Neuronal stem cell (in vitro differentiated cells): ENCODE measurements around the gene FRY.

ENCODE experiments used
- DNase-seq: peaks from one replicate; pipeline ENCODE4 v3.0.0-alpha.2; 2013; ENCODE audit warnings: low spot score
- H2AFZ ChIP-seq: one replicate; pipeline ENCODE4 v1.6.1; 2013; ENCODE audit warnings: mild to moderate bottlenecking, low read length, inconsistent platforms
- H2AK5ac ChIP-seq: 2 replicates; pipeline ENCODE4 v1.6.1; 2013; ENCODE audit warnings: low read depth, mild to moderate bottlenecking, inconsistent platforms, low read length, moderate library complexity, mixed read lengths
- H2BK120ac ChIP-seq: 2 replicates; pipeline ENCODE4 v1.6.1; 2013; ENCODE audit warnings: low read depth, mild to moderate bottlenecking, inconsistent platforms, low read length, moderate library complexity, mixed read lengths
- H2BK12ac ChIP-seq: one replicate; pipeline ENCODE4 v1.6.1; 2013; ENCODE audit warnings: low read length, inconsistent platforms
- H2BK15ac ChIP-seq: 2 replicates; pipeline ENCODE4 v1.6.1; 2013; ENCODE audit warnings: mild to moderate bottlenecking, low read length, inconsistent platforms, mixed read lengths
- H2BK5ac ChIP-seq: one replicate; pipeline ENCODE4 v1.6.1; 2013; ENCODE audit warnings: inconsistent platforms, mild to moderate bottlenecking, low read length, moderate library complexity
- H3K14ac ChIP-seq: one replicate; pipeline ENCODE4 v1.6.1; 2013; ENCODE audit warnings: low read length, inconsistent platforms
- H3K18ac ChIP-seq: 2 replicates; pipeline ENCODE4 v1.6.1; 2013; ENCODE audit warnings: low read length, inconsistent platforms
- H3K23ac ChIP-seq: 2 replicates; pipeline ENCODE4 v1.6.1; 2013; ENCODE audit warnings: low read depth, mild to moderate bottlenecking, mixed read lengths, low read length, inconsistent platforms; ENCODE audit not compliant: poor library complexity
- H3K27ac ChIP-seq: replicated peaks from 3 replicates; pipeline ENCODE4 v1.5.1; 2013; ENCODE audit warnings: low read length, inconsistent platforms
- H3K27me3 ChIP-seq, 3 experiments: 2 replicates each; pipeline ENCODE4 v1.6.1; 2013; ENCODE audit warnings: low read length in 3 of 3, mild to moderate bottlenecking in 2 of 3, inconsistent platforms in 1 of 3, low read depth in 1 of 3, mixed read lengths in 1 of 3, moderate library complexity in 1 of 3; ENCODE audit not compliant: control insufficient read depth in 3 of 3, insufficient read depth in 3 of 3
- H3K36me3 ChIP-seq, 2 donors: replicated peaks in 1 of 2; 2 replicates each; pipeline ENCODE4 v1.6.1; 2013; ENCODE audit warnings: low read length in 2 of 2; ENCODE audit not compliant: control insufficient read depth in 2 of 2, insufficient read depth in 2 of 2
- H3K4ac ChIP-seq: 2 replicates; pipeline ENCODE4 v1.6.1; 2013; ENCODE audit warnings: inconsistent platforms, mild to moderate bottlenecking, low read length, moderate library complexity
- H3K4me1 ChIP-seq, 2 donors: 1 replicate in 1 of 2; 2 replicates in 1 of 2; pipeline ENCODE4 v1.6.1; 2013; ENCODE audit warnings: low read length in 2 of 2, low read depth in 1 of 2; ENCODE audit not compliant: control insufficient read depth in 2 of 2, insufficient read depth in 1 of 2
- H3K4me2 ChIP-seq: one replicate; pipeline ENCODE4 v1.6.1; 2013; ENCODE audit warnings: mild to moderate bottlenecking, low read length, inconsistent platforms; ENCODE audit not compliant: insufficient read depth, poor library complexity, severe bottlenecking
- H3K4me3 ChIP-seq, 2 donors: 2 replicates each; pipeline ENCODE4 v1.5.1; 2013; ENCODE audit warnings: low read length in 2 of 2, mild to moderate bottlenecking in 2 of 2, inconsistent platforms in 1 of 2, moderate library complexity in 1 of 2
- H3K79me1 ChIP-seq: one replicate; pipeline ENCODE4 v1.6.1; 2013; ENCODE audit warnings: low read depth, mild to moderate bottlenecking, inconsistent platforms, low read length, moderate library complexity
- H3K9ac ChIP-seq: one replicate; pipeline ENCODE4 v1.6.1; 2013; ENCODE audit warnings: mild to moderate bottlenecking, low read depth, low read length, inconsistent platforms; ENCODE audit not compliant: poor library complexity
- H3K9me3 ChIP-seq, 2 donors: replicated peaks in 1 of 2; 2 replicates each; pipeline versions ENCODE3 to v1.6.1; 2013; ENCODE audit warnings: low read length in 2 of 2, mild to moderate bottlenecking in 2 of 2, inconsistent platforms in 1 of 2, low read depth in 1 of 2, mixed read lengths in 1 of 2, moderate library complexity in 1 of 2; ENCODE audit not compliant: control insufficient read depth in 2 of 2, insufficient read depth in 1 of 2
- H4K8ac ChIP-seq: one replicate; pipeline ENCODE4 v1.6.1; 2013; ENCODE audit warnings: low read depth, mild to moderate bottlenecking, inconsistent platforms, low read length, moderate library complexity
- H4K91ac ChIP-seq: one replicate; pipeline ENCODE4 v1.6.1; 2013; ENCODE audit warnings: low read length, low read depth, mild to moderate bottlenecking, inconsistent platforms; ENCODE audit not compliant: poor library complexity
- WGBS, 2 donors: extraction: QIAGEN DNeasy Blood & Tissue Kit; methylation state at CpG; one replicate each; pipeline ENCODE4 v1.1.7; 2013; ENCODE audit warnings: missing lambda C conversion rate in 2 of 2, mixed read lengths in 1 of 2; ENCODE audit not compliant: insufficient read length in 2 of 2, insufficient replicate concordance in 1 of 2; ENCODE audit errors: extremely low coverage in 2 of 2; 5-methylcytosine and 5-hydroxymethylcytosine counted together

Gene FRY

GRCh38 chr13:32086791-32087441 is 55.3 kb downstream of the FRY start:
- Histone ChIP-seq H4K91ac (no peak overlapping the region), H2BK12ac (no peak overlapping the region), H3K9ac (no peak overlapping the region), H4K8ac (no peak overlapping the region), H3K36me3 (no peaks in the 10 kb centered on the region), H3K27me3 (no peaks in the 10 kb centered on the region), H2BK120ac (no peak overlapping the region), H2BK15ac (no peak overlapping the region), H3K79me1 (no peaks in the 10 kb centered on the region), H2AFZ (no peak overlapping the region), H3K4me3 (no peak overlapping the region), H3K23ac (no peak overlapping the region), H2AK5ac (no peak overlapping the region), H3K14ac (no peak overlapping the region), H3K4me1 (peaks cover 0 to 6% of the 10 kb centered on the region in 2 donors), H3K18ac (no peak overlapping the region), H3K27ac (no peak overlapping the region), H3K4me2 (no peak overlapping the region), H3K4ac (no peak overlapping the region), H3K9me3 (no peaks in the 10 kb centered on the region), H2BK5ac (no peak overlapping the region)
- DNase-seq: no peak
- no CpG with 5 or more reads among the region's 4 CpGs for WGBS, 2 donors

- no peak overlapping the region for H3K4me2 ChIP-seq
- no peak overlapping the region for H2BK15ac ChIP-seq
- H3K4me1 ChIP-seq: peaks cover 0 to 6% of the 10 kb centered on the region in 2 donors
- no peak overlapping the region for H3K9ac ChIP-seq
- H3K27ac ChIP-seq: no peak overlapping the region
- no peak overlapping the region for H2AK5ac ChIP-seq
- H3K9me3 ChIP-seq: no peaks in the 10 kb centered on the region
- H3K4ac ChIP-seq: no peak overlapping the region
- no peak overlapping the region for H3K14ac ChIP-seq
- no peak overlapping the region for H2BK120ac ChIP-seq
- WGBS, 2 donors: no CpG with 5 or more reads among the region's 1 CpG
- DNase-seq: no peak
- H3K27me3 ChIP-seq: no peaks in the 10 kb centered on the region
- no peak overlapping the region for H4K91ac ChIP-seq
- no peaks in the 10 kb centered on the region for H3K79me1 ChIP-seq
- no peak overlapping the region for H2AFZ ChIP-seq
- no peaks in the 10 kb centered on the region for H3K36me3 ChIP-seq
- no peak overlapping the region for H3K23ac ChIP-seq
- H3K18ac ChIP-seq: no peak overlapping the region
- no peak overlapping the region for H2BK12ac ChIP-seq
- no peak overlapping the region for H4K8ac ChIP-seq
- H2BK5ac ChIP-seq: no peak overlapping the region
- H3K4me3 ChIP-seq: no peak overlapping the region
These were observed 56.6 kb downstream of the FRY start for GRCh38 chr13:32087955-32088747.

- Histone ChIP-seq H3K4me1 (no peaks in the 10 kb centered on the region), H4K91ac (no peak overlapping the region), H4K8ac (no peak overlapping the region), H2AK5ac (no peak overlapping the region), H3K9me3 (no peaks in the 10 kb centered on the region), H3K79me1 (peaks cover 2% of the 10 kb centered on the region), H3K9ac (no peak overlapping the region), H3K23ac (no peak overlapping the region), H2BK15ac (no peak overlapping the region), H2AFZ (no peak overlapping the region), H2BK12ac (no peak overlapping the region), H3K14ac (no peak overlapping the region), H3K4ac (no peak overlapping the region), H3K4me3 (no peak overlapping the region), H3K36me3 (peaks cover 0 to 2% of the 10 kb centered on the region in 2 donors), H2BK5ac (no peak overlapping the region), H3K4me2 (no peak overlapping the region), H3K18ac (no peak overlapping the region), H3K27me3 (no peaks in the 10 kb centered on the region), H3K27ac (no peak overlapping the region), H2BK120ac (no peak overlapping the region)
- no CpG with 5 or more reads among the region's 5 CpGs for WGBS, 2 donors
- no peak for DNase-seq
These were observed 60.9 kb downstream of the FRY start for GRCh38 chr13:32092496-32092895.

GRCh38 chr13:32093006-32093405 is 61.4 kb downstream of the FRY start:
- no peak overlapping the region for H2AK5ac ChIP-seq
- no peak overlapping the region for H3K4me2 ChIP-seq
- H3K4me1 ChIP-seq: no peaks in the 10 kb centered on the region
- no peak overlapping the region for H3K18ac ChIP-seq
- no peak overlapping the region for H3K23ac ChIP-seq
- no peaks in the 10 kb centered on the region for H3K9me3 ChIP-seq
- no peak overlapping the region for H3K4ac ChIP-seq
- H2BK5ac ChIP-seq: no peak overlapping the region
- no CpG with 5 or more reads among the region's 2 CpGs for WGBS, 2 donors
- peaks cover 0 to 2% of the 10 kb centered on the region in 2 donors for H3K36me3 ChIP-seq
- DNase-seq: no peak
- H2BK15ac ChIP-seq: no peak overlapping the region
- H4K8ac ChIP-seq: no peak overlapping the region
- H3K27me3 ChIP-seq: no peaks in the 10 kb centered on the region
- H3K9ac ChIP-seq: no peak overlapping the region
- no peak overlapping the region for H4K91ac ChIP-seq
- no peak overlapping the region for H2BK120ac ChIP-seq
- peaks cover 2% of the 10 kb centered on the region for H3K79me1 ChIP-seq
- H3K4me3 ChIP-seq: no peak overlapping the region
- no peak overlapping the region for H2BK12ac ChIP-seq
- no peak overlapping the region for H3K14ac ChIP-seq
- no peak overlapping the region for H2AFZ ChIP-seq
- no peak overlapping the region for H3K27ac ChIP-seq
